HCT116 (cell line): ENCODE data around the gene HUS1. TPM values are rescaled to one million over a fixed set of nuclear protein-coding genes. Genes with fewer than 3 reads are reported as not detected.

Experiments
- ATAC-seq: fragments of 200-7000 bp; cut with Tn5 transposase; 2 replicates; pipeline ENCODE4 v1.9.1; 2020; ENCODE audit warnings: mild to moderate bottlenecking, moderate library complexity
- BruUV-seq: library from RNA; stranded (reverse); fragments of 400-500 nt; replicated peaks from 2 replicates; lab custom pipeline; 2021; lab: Mats Ljungman, UMichigan
- CTCF ChIA-PET: fragments of 300-600 bp; sonication (Branson Sonifier 250); formaldehyde crosslinking; loops from one replicate; lab custom pipeline; 2021; ENCODE audit warnings: antibody characterized with exemption; lab: Charles Lee
- POLR2A ChIA-PET: fragments of 300-600, 350-600 bp; sonication (Branson Sonifier 250); formaldehyde crosslinking; loops from one replicate; lab custom pipeline; 2021; ENCODE audit warnings: antibody characterized with exemption; lab: Charles Lee
- RAD21 ChIA-PET, 2 experiments: fragments of 300-600 bp; sonication (Branson Sonifier 250); formaldehyde crosslinking; loops; one replicate each; lab custom pipeline; 2023; ENCODE audit warnings: low total read pairs in 2 of 2; ENCODE audit not compliant: uncharacterized antibody in 2 of 2, unreplicated experiment in 2 of 2, low non-redundant PET in 1 of 2; lab: Charles Lee
- DNase-seq: peaks from one replicate; pipeline ENCODE4 v3.0.0-alpha.2; 2010; ENCODE audit warnings: low read depth, low spot score
- H2AFZ ChIP-seq: fragments of 200-600 bp; shearing (Covaris generic), sonication (generic); 2 replicates; pipeline ENCODE4 v1.6.1; 2017; ENCODE audit warnings: low read depth, mixed run types, mixed read lengths, antibody characterized with exemption, low read length; ENCODE audit not compliant: poor library complexity, severe bottlenecking
- H3K27ac ChIP-seq: 2 replicates; pipeline ENCODE4 v1.5.1; 2012; ENCODE audit warnings: low read depth, low read length
- H3K27me3 ChIP-seq: fragments of 200-600 bp; sonication (generic); 2 replicates; pipeline ENCODE4 v1.6.1; 2016; ENCODE audit warnings: mixed run types, low read length, mixed read lengths; ENCODE audit not compliant: insufficient read depth
- H3K36me3 ChIP-seq, 2 experiments: fragments of 200-500 bp in 1 of 2; fragments of 200-600 bp in 1 of 2; sonication (Bioruptor generic) in 1 of 2; sonication (generic) in 1 of 2; 2 replicates each; pipeline versions ENCODE4 v1.5.1 to v1.6.1; 2014 to 2016; ENCODE audit warnings: low read length in 2 of 2, inconsistent platforms in 1 of 2, mixed read lengths in 1 of 2, mixed run types in 1 of 2; ENCODE audit not compliant: insufficient read depth in 2 of 2, control insufficient read depth in 1 of 2
- H3K4me1 ChIP-seq, 2 experiments: fragments of 200-600 bp in 1 of 2; sonication (generic) in 1 of 2; 2 replicates each; pipeline versions ENCODE4 v1.5.1 to v1.6.1; 2012 to 2017; ENCODE audit warnings: low read length in 2 of 2, inconsistent platforms in 1 of 2, mild to moderate bottlenecking in 1 of 2, mixed read lengths in 1 of 2, mixed run types in 1 of 2, moderate library complexity in 1 of 2; ENCODE audit not compliant: insufficient read depth in 2 of 2, control insufficient read depth in 1 of 2
- H3K4me2 ChIP-seq: fragments of 200-600 bp; sonication (generic); 2 replicates; pipeline ENCODE4 v1.6.1; 2017; ENCODE audit warnings: mixed run types, low read length, mixed read lengths
- H3K4me3 ChIP-seq, 2 experiments: fragments of 200-600 bp in 1 of 2; sonication (generic) in 1 of 2; replicated peaks in 1 of 2; 2 replicates each; pipeline ENCODE4 v1.5.1; 2011 to 2016; ENCODE audit warnings: low read length in 2 of 2, control low read depth in 1 of 2, low read depth in 1 of 2, mild to moderate bottlenecking in 1 of 2, mixed read lengths in 1 of 2, mixed run types in 1 of 2
- H3K79me2 ChIP-seq: fragments of 200-600 bp; sonication (generic); 2 replicates; pipeline ENCODE4 v1.6.1; 2017; ENCODE audit warnings: mild to moderate bottlenecking, mixed run types, low read length, moderate library complexity, mixed read lengths; ENCODE audit not compliant: insufficient read depth
- H3K9ac ChIP-seq: fragments of 200-600 bp; sonication (generic); 2 replicates; pipeline ENCODE4 v1.6.1; 2016; ENCODE audit warnings: low read length, mixed read lengths
- H3K9me2 ChIP-seq: fragments of 200-600 bp; sonication (generic), shearing (Covaris generic); 2 replicates; pipeline ENCODE4 v1.6.1; 2017; ENCODE audit warnings: mixed run types, mild to moderate bottlenecking, moderate library complexity; ENCODE audit not compliant: insufficient read depth
- H3K9me3 ChIP-seq, 2 experiments: fragments of 200-500 bp in 1 of 2; fragments of 200-600 bp in 1 of 2; sonication (Bioruptor generic) in 1 of 2; sonication (generic) in 1 of 2; 2 replicates each; pipeline ENCODE4 v1.6.1; 2014 to 2017; ENCODE audit warnings: low read length in 2 of 2, mixed read lengths in 2 of 2, inconsistent platforms in 1 of 2, low read depth in 1 of 2, mild to moderate bottlenecking in 1 of 2, mixed run types in 1 of 2, moderate library complexity in 1 of 2; ENCODE audit not compliant: control insufficient read depth in 1 of 2, insufficient read depth in 1 of 2
- H4K20me1 ChIP-seq: fragments of 200-600 bp; sonication (generic), shearing (Covaris generic); 2 replicates; pipeline ENCODE4 v1.6.1; 2017; ENCODE audit warnings: mixed run types, mild to moderate bottlenecking, moderate library complexity; ENCODE audit not compliant: insufficient read depth
- ATF3 ChIP-seq: IDR thresholded peaks from 2 replicates; pipeline ENCODE4 v1.6.1; 2012
- CBX3 ChIP-seq: IDR thresholded peaks from 2 replicates; pipeline ENCODE4 v1.6.1; 2012; ENCODE audit warnings: low read depth
- CEBPB ChIP-seq: IDR thresholded peaks from 2 replicates; pipeline ENCODE4 v1.6.1; 2012; ENCODE audit warnings: low read depth
- ELF1 ChIP-seq: IDR thresholded peaks from 2 replicates; pipeline ENCODE4 v1.6.1; 2012; ENCODE audit warnings: low read depth, borderline replicate concordance
- EZH2 ChIP-seq: fragments of 200-600 bp; sonication (generic); IDR thresholded peaks from 2 replicates; pipeline ENCODE4 v1.6.1; 2017; ENCODE audit warnings: antibody characterized with exemption, mixed run types
- EZH2phosphoT487 ChIP-seq: fragments of 200-600 bp; IDR thresholded peaks from 2 replicates; pipeline ENCODE4 v1.6.1; 2018; ENCODE audit warnings: antibody characterized with exemption, borderline replicate concordance
- JUND ChIP-seq: IDR thresholded peaks from 2 replicates; pipeline ENCODE4 v1.6.1; 2012
- POLR2AphosphoS5 ChIP-seq: IDR thresholded peaks from 2 replicates; pipeline ENCODE4 v1.6.1; 2011; ENCODE audit warnings: mild to moderate bottlenecking, low read depth, low read length, moderate library complexity
- SIN3A ChIP-seq: IDR thresholded peaks from 2 replicates; pipeline ENCODE4 v1.6.1; 2012; ENCODE audit warnings: low read depth
- SRF ChIP-seq: IDR thresholded peaks from 2 replicates; pipeline ENCODE4 v1.6.1; 2012; ENCODE audit warnings: low read depth
- ZBTB33 ChIP-seq: IDR thresholded peaks from 2 replicates; pipeline ENCODE4 v1.6.1; 2011; ENCODE audit warnings: mild to moderate bottlenecking, low read length, moderate library complexity; ENCODE audit not compliant: insufficient replicate concordance; ENCODE audit errors: extremely low read depth
- ZNF274 ChIP-seq: fragments of 200-500 bp; sonication (Bioruptor generic); IDR thresholded peaks from 2 replicates; pipeline ENCODE4 v1.6.1; 2014; ENCODE audit warnings: mild to moderate bottlenecking, low read depth, low read length, inconsistent platforms
- intact Hi-C: fragments of 100-400 bp; cut with micrococcal nuclease; formaldehyde crosslinking; loops from 2 replicates; pipeline ENCODE4 v1.10.0; 2022
- total RNA-seq: library from RNA; stranded (reverse); gene quantifications from one replicate; pipeline ENCODE4 v1.2.1, GENCODE V29; 2021; ENCODE audit not compliant: unreplicated experiment
- TF ChIP-seq, protein P1 (sequence below): IDR thresholded peaks from 2 replicates; pipeline ENCODE4 v1.6.1; 2012

HUS1 gene
- total RNA-seq, 1 experiment from 2014 or later: 30.0 TPM

GRCh38 chr7:48009257-48009656, 29.8 kb upstream of the HUS1 start:
- ChIA-PET RAD21 (no interaction called here), POLR2A (no interaction called here), CTCF (no interaction called here)
- H2AFZ ChIP-seq: no peak overlapping the region
- no peaks in the 10 kb centered on the region for H3K36me3 ChIP-seq
- H3K4me3 ChIP-seq: no peak overlapping the region
- no peaks in the 10 kb centered on the region for H3K27me3 ChIP-seq
- no peaks in the 10 kb centered on the region for H3K79me2 ChIP-seq
- no peak for DNase-seq
- H3K4me1 ChIP-seq: no peaks in the 10 kb centered on the region
- no peaks in the 10 kb centered on the region for H3K9me3 ChIP-seq
- no peak overlapping the region for H3K9ac ChIP-seq
- intact Hi-C loops: no loop called here
- TF ChIP-seq ELF1: no peak
- TF ChIP-seq EZH2phosphoT487: no peak
- TF ChIP-seq CEBPB: no peak
- TF ChIP-seq POLR2AphosphoS5: no peak
- no peak for TF ChIP-seq ZNF274
- no peak for TF ChIP-seq CBX3
- no peak for TF ChIP-seq EZH2
- no peak for TF ChIP-seq SIN3A
- TF ChIP-seq ZBTB33: no peak
- TF ChIP-seq, protein P1, sequence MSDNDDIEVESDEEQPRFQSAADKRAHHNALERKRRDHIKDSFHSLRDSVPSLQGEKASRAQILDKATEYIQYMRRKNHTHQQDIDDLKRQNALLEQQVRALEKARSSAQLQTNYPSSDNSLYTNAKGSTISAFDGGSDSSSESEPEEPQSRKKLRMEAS: no peak
- TF ChIP-seq SRF: no peak
- no peak for TF ChIP-seq JUND
- no peak for TF ChIP-seq ATF3
- no peaks in the 10 kb centered on the region for H4K20me1 ChIP-seq
- no peak for ATAC-seq
- no peak overlapping the region for H3K27ac ChIP-seq
- no peaks in the 10 kb centered on the region for H3K9me2 ChIP-seq
- no peak overlapping the region for H3K4me2 ChIP-seq
- BruUV-seq: no TSS peak
